ENCODE data around the gene RAD51B.
"Not testable (repeated sequence)": the region's sequence is repeated elsewhere in the genome, so short reads cannot be mapped to it uniquely, and the experiment has no call there.

The RAD51B gene

DNA sequence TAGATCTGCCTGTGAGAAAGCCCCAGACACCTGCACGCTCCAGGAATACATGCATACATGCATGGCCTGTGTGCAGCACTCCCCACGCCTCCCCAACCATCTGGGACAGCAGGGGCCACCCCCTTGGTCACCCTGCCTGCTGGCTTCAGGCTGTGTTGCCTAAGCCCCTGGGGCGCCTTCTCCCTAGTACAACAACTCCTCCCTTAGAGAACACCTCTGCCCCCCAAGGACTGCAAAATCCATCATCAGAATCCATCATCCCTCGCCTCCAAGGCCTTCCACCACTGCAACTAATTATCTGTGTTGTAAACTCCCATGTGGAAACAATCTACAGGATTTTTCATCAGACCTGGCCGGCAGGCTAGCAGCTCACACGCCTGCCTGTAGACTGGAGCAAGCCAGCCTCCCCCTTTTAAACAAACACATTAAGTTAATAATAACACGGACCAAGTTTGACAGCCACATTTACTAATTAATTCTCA is 936.5 kb downstream of the RAD51B start:
- no peak overlapping the region for H3K4me3 ChIP-seq (ENCODE audit: low read length)
- no peak for TF ChIP-seq ZNF274 (IDR thresholded peaks at IDR 0.05; ENCODE audit: low read depth, low read length)

DNA sequence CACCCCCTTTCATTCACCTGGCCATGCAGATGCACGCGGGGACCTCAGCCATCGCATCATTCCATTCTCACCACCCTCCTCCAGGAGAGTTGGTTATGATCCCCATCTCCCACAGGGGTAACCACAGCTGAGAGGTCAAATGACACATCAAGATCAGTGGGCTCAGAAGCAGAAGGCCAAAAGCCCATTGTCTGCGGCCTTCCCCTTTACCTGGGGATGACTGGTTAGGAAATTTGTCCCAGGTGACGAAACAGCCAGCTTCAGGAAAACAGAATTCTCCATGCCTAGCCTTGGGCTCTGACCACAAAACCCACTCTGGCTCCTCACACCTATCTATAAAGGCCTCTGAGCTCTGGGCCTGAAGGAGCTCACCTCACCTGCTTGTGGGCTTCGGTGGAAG is 937.2 kb downstream of the RAD51B start:
- TF ChIP-seq ZNF274 (IDR thresholded peaks at IDR 0.05; ENCODE audit: low read depth, low read length): no peak
- no peak overlapping the region for H3K4me3 ChIP-seq (ENCODE audit: low read length)

DNA sequence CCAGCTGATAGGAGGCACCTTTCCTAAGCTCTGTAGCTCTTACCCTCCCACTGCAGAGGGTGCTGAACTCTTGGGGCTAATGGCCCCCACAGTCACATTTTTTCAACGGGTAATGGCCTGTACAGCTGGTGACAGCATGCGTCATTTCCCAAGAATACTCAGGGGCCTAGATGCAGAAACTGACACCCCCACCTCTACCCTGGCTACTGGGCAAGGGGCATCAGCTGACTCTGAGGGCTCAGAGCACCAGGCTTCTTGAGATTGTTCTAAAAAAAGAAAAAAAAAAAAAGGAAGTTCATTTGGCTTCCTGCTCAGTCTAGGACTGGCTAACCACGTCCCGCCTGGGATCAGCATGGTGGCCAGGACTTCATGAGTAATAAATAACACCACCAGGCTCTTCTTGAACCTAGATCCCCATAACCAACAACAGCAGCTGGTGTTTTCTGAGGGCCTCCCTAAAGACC is 938.1 kb downstream of the RAD51B start:
- no peak overlapping the region for H3K4me3 ChIP-seq (ENCODE audit: low read length)
- no peak for TF ChIP-seq ZNF274 (IDR thresholded peaks at IDR 0.05; ENCODE audit: low read depth, low read length)

DNA sequence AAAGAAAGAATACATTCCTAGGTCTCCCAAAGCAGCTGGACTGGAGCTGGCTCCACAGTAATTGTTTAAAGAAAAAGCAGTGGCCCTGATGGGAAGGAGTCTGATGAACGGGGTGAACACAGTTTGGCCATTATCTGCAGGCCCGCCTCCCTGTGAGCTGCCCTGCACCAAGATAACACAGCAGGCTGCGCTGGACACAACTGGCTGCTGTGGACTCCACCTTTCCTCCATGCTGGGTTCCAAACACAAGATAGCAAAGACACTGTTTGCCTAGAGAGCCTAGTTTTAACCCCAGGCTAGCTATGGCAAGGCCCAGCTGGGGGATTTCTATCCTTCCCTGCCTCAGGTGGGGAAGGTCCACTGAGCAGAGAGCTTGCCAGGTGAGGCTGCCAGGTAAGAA is 938.7 kb downstream of the RAD51B start:
- TF ChIP-seq ZNF274 (IDR thresholded peaks at IDR 0.05; ENCODE audit: low read depth, low read length): no peak
- no peak overlapping the region for H3K4me3 ChIP-seq (ENCODE audit: low read length)

DNA sequence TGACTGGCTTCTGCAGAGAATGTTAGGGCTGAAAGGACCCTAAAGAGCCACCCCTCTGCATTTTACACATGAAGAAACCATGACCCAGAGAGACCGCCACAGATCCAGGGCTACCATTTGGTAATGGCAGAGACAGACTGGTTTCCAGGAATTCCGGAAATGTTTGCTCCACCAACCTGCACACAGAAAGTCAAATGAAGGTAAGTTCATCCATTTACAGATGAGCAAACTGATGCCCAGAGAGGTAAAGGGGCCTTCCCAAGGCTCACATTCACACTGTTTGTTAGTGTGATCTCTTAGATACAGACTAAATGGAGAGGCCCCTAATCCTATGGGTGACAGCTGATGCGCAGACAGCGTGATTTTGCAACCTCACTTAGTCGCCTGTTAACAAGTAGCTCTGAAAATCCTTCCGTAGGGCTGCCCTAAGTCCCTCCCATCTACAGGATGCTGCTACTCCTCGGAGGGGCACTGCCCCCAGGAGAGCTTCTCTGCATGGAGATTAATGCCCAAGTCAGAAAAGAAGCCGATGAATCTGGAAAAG is 939.5 kb downstream of the RAD51B start:
- no peak overlapping the region for H3K4me3 ChIP-seq (ENCODE audit: low read length)
- no peak for TF ChIP-seq ZNF274 (IDR thresholded peaks at IDR 0.05; ENCODE audit: low read depth, low read length)

DNA sequence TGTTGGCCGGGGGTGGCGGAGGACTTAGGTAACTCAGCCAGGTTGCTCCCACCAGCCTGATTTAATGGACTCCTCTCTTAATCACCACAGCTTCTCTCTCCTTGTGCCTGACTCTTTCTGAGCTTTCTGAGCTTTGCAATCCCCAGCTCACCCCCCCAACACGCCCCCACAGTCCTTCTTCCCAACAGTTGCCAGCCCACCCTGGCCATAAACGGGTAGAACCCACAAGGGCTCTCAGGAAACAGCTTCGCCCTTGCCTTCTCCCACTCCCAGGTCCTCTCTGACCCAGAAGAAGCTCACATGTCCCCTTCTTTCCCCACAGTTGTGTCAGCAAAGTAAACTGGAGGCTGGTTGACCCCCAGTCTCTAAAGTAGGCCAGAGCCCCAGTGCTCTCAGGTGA is 940.4 kb downstream of the RAD51B start:
- no peak overlapping the region for H3K4me3 ChIP-seq (ENCODE audit: low read length)
- no peak for TF ChIP-seq ZNF274 (IDR thresholded peaks at IDR 0.05; ENCODE audit: low read depth, low read length)

DNA sequence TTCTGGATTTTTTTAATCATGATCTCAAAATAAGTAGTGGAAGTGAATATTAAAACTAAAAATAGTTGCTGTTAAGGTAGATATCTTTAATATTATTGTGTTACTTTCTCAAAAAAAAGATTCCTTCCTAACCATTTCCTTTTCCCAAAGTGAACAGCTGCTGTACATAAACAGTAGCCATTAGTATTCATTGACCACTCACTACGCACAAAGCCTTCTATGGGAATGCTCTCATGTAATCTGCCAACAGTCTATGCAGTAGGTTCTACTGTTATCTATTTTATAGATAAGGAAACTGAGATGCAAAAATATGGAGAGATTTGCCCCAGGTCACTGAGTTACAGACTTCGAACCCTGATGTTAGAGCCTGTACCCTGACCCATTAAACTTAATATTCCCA is 941.2 kb downstream of the RAD51B start:
- TF ChIP-seq ZNF274 (IDR thresholded peaks at IDR 0.05; ENCODE audit: low read depth, low read length): no peak
- no peak overlapping the region for H3K4me3 ChIP-seq (ENCODE audit: low read length)

DNA sequence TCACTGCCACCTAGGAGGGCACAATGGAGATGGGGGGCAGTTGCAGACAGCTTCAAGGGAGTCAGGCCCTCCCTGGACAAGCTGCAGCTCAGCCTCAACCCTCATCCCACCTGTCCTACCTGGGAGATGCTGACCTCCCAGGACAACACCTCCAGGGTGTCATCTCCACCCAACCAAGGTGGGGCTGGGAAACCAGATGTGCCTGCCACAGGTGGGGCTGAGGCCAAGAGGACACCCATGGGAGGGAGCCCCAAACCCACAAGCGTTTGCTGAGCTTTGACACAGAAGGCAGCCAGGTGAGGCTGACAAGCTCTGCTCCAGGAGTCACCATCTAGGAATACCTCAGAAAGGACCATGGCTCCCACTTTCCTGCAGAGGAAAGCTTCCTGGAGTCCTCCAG is 941.8 kb downstream of the RAD51B start:
- no peak overlapping the region for H3K4me3 ChIP-seq (ENCODE audit: low read length)
- TF ChIP-seq ZNF274 (IDR thresholded peaks at IDR 0.05; ENCODE audit: low read depth, low read length): no peak

DNA sequence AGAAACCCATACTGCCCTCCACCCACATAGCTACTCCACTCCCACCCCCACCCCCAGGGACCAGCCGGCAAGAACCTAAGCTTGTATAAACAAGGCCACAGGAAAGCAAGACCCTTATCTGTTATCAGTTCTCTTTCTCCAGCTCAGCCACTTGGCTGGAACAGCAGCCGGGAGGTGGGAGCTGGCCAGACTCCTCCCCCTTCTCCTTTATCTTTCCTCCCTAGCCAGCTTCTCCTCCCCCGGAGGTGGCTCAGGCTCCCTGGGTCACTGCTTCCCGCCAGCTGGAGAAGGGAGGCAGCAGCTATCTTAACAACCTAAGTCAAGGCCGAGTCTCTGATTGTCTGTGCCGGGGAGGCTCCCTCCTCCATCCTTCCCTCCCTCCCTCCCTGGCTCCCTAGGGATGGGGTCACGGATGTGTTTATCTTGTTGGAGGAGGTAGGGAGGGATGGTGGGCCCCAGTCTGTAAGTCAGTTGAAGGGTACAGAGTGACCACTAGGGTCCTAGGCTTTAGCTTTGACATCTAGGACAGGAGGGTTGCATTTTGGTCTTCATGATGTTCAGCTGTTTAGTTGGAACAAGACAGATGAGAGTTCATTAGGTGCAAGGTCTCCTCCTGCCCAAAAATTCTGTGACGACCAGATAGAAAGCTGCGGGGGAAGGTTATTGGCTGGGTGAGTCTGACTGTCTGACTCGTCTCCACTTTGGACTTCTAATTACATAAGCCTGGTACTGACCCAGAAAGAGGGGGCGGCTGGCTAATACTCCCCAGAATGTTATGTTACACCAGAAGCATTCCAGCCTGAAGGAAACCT is 943.6 kb downstream of the RAD51B start:
- no peak overlapping the region for H3K4me3 ChIP-seq (ENCODE audit: low read length)
- no peak for TF ChIP-seq ZNF274 (IDR thresholded peaks at IDR 0.05; ENCODE audit: low read depth, low read length)

DNA sequence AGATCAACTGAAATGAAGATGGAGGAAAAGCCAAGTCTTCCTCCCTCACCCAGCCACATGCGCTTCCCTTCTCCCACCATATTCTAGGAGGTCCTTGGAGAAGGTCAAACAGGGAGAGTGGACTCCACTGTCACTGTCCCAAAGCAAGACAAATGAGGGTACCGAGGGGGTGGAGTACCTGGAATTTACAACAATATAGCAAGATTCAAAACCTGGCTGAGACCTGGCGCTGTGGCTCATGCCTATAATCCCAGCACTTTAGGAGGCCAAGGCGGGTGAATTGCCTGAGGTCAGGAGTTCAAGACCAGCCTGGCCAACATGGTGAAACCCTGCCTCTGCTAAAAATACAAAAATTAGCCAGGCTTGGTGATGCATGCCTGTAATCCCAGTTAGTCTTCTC is 944.3 kb downstream of the RAD51B start:
- not testable (repeated sequence) for H3K4me3 ChIP-seq (ENCODE audit: low read length)

DNA sequence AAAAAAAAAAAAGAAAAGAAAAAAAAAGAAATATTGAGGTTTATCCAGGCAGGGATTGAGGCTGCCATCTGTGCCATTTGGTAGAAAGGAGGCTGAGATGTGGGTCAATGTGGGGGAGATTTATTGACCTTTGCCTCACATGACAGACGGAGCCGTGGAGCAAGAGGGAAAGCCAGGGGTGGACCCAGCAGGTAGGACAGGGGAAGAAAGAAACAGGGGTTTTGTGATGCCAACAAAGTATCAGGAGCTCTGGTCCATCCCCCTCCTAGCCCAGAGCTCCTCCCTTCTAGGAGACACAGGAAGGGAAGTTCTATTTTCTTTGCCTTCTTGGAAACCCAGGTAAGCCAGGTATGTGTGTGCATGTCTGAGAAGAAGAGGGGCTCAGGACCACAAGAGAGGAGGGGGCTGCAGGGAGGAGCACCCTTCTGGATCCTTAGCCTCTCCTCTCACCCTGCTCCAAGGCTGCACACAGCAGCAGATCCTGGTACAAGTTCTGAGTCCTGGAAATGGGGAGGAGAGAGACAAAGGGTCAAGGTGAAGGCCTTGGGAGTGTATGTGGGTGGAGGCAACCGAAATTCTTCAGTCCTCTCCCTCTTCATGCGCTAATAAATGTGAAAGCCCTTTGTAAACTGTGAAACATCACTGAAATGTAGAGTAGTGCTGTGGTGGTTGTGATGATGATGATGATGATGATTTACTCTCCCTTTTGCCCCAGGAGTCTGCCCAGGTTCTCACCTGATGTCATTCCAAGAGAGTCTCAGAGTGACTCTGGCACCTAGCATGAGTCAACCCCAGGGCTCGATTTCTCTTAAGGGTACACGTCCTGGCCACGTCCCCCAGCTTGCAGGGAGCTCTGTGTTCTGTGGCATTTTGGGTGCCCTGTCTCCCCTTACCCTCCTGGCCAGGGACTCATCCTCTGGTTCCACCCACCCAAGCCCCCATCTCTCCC is 947.0 kb downstream of the RAD51B start:
- no peak for TF ChIP-seq ZNF274 (IDR thresholded peaks at IDR 0.05; ENCODE audit: low read depth, low read length)
- H3K4me3 ChIP-seq (ENCODE audit: low read length): no peak overlapping the region

DNA sequence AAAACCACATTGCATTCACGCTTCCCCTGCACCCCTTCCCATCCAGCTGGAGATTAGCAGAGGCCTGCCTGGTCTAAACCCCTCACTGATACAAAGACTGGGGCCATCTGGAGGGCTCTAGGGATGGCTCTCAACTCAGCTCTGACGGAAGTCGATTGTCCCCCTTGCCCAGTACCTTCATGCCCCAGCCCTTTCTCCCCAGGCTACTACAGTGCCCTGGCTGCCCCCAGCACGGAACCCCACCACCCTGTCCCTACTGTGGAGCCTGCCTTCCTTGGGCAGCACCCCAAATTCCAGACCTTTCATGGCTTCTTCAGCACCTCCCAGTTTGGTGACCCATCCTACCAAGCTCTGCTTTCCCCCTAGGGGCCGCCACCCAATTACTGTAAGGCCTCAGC is 947.7 kb downstream of the RAD51B start:
- no peak for TF ChIP-seq ZNF274 (IDR thresholded peaks at IDR 0.05; ENCODE audit: low read depth, low read length)
- no peak overlapping the region for H3K4me3 ChIP-seq (ENCODE audit: low read length)

DNA sequence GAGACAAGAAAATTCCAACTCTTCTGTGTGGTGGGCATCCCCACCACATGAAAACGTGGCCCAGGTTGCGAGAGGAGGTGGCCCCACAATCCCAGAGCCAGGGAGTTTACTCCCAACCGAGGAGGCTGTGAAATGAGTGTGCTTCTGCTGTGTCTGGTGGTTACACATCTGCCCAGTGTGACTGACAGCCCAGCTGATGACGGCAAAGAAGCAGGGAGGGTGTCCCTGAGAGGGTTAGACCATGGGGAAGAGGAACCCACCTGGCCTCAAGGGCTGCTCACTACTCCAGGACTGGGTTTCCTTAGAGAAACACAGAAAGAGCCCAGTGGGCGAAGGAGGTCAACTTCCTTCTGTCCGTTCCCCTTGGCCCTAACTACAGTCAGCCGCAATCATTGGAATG is 948.7 kb downstream of the RAD51B start:
- no peak overlapping the region for H3K4me3 ChIP-seq (ENCODE audit: low read length)
- TF ChIP-seq ZNF274 (IDR thresholded peaks at IDR 0.05; ENCODE audit: low read depth, low read length): no peak

DNA sequence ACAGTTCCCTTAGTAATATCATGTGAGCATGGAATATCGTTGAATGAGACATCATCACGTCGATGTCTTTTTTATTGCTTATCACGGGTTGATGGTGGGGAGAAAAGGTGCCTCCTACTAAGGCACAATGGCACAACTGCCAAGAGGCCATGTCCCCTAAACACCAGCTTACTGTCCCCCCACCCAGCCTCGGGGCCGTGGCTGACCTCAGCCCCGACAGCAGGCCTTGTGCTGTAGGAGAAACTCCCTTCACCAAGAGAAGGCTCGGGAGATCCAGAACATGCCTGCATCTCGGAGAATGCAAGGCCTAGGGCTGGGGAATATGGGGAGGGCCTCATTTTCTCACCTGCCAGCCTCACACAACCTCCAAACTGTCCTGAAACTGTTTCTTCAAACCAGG is 950.5 kb downstream of the RAD51B start:
- H3K4me3 ChIP-seq (ENCODE audit: low read length): no peak overlapping the region
- TF ChIP-seq ZNF274 (IDR thresholded peaks at IDR 0.05; ENCODE audit: low read depth, low read length): no peak
